Inferior parietal cortex (tissue), 1 donor: ENCODE data around the gene KCNG1.
A peak's percentile ranks its signal among the peaks of the same experiment; 100 is the strongest.

Experiments used
- DNase-seq: peaks from one replicate; pipeline ENCODE4 v3.0.0-alpha.2; 2016; ENCODE audit errors: extremely low spot score

The KCNG1 gene

DNA sequence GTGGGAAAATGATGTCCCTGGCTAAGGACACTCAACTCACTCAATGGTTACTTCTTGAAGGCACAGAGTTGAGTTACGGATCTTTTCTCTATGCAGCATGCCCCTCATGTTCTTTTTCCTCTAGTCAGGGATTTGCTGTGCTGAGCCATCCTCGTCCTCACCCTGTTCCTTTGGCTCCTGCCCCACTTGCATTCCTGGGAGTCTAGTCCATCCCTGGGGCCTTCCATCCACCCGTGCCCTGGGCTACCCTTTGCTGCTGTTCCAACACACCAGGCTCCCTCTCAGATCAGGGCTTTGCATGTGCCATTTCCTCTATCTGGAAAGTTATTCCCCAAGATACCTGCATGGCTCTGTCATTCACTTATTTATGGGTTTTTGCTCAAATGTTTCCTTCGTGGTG, 13.3 kb upstream of the KCNG1 start:
- DNase-seq: no peak

DNA sequence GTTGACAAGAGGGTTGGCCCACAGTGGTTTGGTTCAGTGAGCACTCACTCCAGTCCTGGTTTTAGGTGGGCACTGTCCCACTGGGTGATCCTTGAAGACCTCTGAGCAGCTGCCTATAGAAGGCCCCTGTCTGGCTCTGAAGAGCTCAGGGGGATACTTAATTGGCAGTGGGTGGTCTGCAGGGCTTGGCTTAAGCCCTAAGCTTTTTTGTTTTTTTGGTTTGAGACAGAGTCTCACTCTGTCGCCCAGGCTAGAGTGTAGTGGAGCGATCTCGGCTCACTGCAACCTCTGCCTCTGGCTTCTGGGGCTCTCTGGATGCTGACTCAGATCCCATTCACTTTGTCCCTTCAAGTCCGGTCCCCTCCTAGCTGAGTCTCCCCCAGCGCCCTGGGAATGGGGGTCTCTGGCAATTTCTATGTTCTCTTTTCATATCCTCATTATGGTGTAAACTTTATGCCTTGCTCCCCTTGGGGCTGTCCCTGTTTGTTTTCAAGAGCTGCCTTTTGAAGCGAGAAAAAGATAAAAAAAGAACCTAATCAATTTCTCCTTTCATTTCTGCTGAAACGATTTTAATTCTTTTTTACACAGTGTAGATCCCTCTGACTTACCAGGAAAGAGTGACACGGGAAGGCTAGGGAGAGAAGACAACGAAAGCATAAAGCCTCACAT, 12.2 kb upstream of the KCNG1 start:
- DNase-seq: no peak

DNA sequence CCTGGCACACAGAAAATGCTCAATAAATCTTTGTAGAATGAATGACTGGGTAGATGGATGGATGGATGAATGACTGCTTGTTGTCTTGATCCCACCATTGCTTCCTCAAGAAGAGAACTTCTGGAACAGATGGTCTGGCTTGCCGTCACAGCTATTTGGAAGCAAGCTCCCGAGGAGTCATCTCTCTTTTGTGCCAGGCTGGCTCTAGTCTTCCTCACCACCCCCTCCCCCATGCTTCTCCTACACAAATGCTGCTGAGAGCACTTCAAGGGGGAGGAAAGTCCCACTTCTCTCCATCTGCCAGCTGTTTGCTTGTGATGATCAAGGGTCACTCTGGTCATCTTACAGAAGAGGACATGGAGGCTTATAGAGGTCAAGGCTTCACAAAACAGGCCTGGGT, 11.6 kb upstream of the KCNG1 start:
- DNase-seq: no peak

DNA sequence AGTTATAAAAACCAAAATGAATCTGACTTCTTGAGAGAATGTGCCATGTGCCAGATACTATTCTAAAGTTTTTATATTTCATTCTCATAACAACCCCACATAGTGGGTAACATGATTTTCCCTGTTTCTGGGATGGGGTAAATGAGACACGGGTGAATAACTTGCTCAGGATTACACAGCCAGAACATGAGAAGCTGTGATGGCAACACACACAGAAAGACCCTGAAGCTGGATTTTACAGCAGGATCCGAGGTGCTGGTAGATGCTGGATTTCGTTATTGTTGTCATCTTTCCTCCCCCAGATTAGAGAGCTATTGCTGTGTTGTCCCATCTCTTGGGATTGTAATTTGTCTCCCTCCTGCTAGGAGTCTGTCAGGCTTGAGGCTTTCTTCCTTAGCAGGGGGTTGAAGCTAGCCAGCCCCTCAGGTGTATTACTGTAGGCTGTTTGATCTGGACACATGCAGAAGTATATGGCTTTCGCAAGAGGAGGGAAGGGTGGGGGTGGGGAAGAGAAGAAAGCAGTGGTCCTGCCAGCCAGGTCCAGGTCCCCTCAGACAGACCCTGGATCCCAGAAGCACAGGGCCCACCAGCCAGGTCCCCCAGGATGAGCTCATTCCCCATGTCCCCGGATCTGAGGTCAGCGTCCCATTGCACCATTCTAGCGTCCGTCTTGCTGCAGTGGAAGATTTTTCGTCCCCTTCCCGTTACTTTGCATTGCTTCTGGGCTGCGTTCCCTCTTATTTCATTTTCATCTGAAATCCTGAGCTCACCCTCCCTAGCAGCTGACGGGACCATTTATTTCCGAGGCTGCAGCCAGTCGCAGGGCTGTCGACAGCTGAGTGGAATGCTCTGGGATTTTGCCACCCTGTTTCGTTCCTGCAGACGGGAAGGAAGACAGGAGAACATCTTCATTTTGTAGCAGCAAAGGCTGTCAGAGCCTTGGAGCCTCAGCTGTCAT, 7.3 kb upstream of the KCNG1 start:
- DNase-seq: no peak

DNA sequence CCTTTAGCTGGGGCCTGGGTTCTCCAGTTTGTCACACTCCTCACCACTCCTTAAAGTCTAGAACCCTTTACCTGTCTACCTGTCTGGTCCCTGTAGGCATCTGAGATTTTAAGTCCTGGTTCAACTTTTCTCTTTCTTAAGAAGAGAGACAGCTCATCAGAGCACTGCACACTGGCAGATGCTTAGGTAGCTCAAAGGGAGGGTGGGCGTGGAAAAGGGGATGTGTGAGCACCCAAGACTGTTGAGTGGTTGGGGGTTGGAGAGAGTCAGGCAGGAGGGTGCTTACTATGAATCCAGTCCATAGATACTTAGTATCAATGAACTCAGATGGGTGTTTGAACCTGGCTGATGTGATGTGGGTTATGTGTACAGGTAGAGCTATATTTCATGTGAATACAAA, 6.6 kb upstream of the KCNG1 start:
- no peak for DNase-seq

DNA sequence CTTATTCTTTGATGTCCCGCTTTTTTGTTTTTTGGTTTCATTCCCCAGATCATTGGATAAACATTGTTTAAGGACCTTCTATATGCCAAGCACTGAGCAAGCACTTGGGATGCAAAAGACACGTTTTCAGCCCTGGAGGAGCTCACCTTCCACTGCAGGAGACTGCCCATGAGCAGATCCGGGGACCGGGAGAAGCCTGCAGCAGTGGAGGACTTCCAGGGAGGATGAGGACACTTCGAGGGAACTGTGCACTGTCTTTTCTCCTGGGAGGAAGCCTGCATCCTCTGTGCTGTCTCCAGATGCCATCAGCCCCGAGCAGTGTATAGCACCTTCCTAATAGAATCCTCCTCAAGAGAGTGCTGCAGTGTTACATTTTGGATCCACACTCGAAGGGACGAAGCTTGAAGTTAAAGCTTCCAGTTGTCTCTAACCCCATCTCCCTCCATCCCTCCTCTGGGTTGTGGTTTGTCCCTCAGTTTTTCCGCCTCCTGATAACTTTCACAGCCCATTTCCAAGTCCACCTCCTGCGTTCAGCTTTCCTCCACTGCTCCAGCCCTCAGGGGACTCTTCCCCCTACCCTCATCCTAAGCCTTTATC, 5.8 kb upstream of the KCNG1 start:
- no peak for DNase-seq

DNA sequence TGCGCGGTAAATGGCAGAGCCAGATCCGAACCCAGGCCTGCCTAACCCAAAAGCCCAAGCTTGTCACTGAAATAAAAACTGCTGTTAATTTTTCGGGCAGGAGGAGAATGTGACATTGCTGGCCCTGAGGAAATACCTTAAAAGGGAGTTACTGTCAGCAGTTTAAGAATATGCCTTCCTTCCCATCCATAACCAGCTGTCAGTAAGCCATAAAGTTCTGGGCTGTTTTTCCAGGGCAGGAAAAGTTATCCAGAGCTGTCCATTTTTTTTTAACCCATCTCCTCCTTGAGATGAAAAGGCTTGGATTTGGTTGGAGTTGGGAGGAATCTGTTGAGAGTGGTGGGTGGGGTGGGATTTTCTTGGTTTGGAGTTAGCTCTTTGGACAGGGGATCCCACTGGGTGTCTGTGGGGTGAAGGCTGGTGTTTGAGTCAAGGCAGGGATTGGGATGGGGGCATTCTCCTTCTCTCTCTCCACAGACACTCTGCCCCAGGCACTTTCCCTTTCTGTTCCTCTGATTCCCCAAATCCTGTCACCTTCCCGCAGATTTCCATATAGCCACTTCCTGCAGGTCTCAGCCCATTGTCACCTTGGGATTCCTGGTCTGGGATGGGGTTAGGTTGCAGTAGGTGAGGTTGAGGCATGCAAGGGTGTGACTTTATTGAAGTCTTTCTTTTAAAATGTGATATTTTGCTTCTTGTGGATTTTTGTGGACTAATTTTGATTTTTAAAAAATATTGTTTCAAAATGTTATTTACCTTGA, 4.3 kb upstream of the KCNG1 start:
- no peak for DNase-seq

DNA sequence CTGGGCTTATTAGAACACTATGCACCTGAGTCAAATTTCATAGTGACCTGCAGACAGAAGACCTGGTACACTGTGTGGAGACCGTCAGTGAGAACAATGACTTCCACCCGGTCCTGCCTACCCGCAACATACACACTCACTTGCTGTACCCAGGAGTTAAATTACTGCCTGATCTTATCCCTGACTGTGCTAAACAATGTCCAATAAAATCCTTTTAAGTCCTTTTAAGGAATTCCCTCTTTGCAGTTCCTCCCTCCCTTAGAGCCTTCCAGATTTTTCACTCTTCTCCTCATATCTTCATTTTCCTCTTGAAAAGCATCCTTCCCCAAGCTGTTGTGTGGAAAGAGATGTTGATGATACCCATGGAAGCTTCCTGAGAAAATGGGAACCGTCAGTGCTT, 3.4 kb upstream of the KCNG1 start:
- DNase-seq: no peak

DNA sequence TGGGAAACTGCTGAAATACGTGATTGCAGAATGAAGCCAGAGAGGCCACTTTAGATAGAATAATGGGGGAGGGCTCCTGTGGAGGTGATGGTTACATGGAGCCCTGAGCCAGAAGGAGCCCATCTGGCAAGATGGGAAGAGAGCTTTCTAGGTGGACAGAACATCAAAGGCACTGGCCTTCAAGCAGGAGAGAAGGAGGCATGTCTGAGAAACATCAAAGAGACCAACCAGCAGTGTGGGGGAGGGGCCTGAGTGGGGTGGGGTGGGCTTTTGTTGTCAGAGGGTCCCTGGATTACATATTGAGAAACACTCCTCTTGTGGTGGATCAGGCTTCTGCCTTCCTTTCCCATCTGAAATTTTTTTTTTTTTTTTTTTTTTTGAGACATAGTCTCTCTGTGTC, 1.9 kb upstream of the KCNG1 start:
- DNase-seq: no peak

DNA sequence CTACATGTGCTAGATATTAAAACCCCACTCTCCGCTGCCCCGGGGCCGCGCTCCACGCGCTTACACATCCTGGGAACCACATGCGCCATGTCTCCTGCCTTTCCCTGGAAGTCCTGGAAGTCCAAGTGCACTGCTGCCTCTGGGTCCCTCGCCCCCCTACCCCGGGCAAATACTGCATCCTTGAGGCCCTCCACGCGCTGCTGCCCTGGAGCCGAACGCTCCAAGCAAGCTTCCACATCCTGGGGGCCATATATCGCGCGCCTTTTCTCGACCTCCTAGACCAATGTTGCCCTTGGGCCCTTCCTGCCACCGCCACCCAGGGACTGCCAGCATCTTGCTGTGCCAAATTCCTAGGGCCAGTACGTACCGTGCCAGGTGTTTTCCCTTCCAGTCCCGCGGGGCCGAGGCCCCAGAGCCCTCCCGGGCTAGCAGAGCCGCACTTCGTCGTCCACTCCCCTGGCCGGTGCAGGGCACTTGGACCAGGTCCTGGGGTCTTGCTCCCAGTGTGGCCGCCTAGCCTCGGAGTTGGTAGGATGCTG, 779 bp upstream of the KCNG1 start:
- no peak for DNase-seq

DNA sequence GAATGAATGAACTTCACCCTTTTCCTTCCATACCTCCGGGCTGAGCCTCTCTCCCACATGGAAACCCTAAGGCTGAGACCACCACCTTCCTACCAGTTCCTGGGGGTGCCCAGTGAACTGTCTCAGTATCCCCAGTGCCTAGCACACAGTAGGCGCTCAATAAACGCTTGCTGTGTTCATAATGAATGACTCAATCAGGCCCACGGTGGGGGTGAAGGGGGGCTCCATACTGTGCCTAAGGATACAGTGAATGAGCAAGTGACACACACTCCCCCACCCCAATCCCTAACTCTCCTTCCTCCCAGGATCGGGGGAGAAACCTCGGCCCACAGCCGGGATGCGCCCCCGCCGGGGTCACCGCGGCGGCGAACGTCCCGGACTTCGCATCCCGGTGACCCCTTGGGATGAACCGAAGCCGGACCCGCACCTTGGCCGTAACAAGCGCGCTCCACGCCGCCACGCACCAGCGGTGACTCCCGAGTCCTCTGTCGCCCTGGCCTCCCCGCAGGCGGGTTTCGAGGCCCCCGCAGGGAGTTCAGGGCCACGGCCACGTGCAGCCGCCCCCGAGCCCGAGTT, 592 bp downstream of the KCNG1 start:
- no peak for DNase-seq

DNA sequence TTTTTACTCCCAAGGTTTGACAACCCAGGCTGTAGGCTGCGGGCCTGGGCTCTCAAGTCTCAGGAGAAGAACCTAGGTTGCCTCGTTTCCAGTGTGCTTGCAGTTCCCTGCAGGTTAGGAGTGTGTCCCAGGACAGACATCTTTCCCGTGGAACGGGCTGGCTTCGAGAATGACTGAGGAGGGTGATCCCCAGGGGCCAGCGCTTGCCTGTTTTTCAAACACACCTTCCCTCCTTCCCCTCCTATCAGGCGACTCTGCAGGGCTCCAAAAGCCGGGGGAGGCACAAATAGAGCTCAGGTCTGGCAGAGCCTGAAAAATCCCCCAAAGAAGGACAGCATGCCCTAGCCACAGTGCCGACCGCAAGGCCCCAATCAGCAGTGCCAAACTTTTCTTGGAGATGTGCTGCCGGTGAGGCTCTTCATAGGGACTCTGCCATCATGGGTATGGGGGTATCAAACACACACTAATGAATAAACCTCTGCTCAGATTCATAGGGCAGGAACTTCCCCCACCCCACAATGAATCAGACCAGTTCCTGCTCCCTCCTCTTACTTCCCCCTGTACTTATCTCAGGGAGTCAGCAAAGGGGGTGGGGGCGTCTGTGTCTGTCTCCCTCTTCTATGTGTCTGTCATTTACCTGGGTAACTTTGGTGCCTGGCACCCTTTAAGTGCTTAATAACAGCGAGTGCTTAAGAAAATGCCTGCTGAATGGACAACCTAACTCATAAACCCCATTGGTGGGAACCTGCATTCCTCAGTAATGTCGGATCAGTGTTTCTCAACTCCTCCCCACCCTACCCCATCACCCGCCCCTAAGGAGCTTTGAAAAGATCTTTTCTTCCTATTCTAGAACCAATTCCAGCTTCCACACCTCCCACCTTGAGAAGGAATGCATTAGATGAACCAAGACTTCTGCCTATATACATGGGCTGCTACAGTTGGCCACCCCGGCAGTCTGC, 1.6 kb downstream of the KCNG1 start:
- no peak for DNase-seq

DNA sequence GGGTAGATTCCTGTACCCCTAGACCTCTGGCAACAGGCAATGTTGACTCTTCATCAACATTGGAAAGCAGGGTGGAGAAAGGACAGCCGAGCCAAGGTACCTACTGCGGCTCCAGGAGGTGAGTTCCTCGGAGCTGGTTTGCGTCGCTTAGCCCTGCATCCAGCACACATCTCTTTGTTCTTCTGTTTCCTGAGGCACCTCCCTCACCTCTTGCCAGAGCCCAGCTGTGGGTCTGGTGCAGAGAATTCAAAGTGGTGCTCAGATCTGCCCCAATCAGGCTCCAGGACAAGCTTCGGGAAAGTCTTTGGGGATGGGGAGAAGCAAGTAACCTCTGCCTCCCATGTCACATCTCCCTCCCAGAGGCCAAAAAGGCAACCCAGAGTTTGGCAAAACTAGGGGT, 2.2 kb downstream of the KCNG1 start:
- no peak for DNase-seq

DNA sequence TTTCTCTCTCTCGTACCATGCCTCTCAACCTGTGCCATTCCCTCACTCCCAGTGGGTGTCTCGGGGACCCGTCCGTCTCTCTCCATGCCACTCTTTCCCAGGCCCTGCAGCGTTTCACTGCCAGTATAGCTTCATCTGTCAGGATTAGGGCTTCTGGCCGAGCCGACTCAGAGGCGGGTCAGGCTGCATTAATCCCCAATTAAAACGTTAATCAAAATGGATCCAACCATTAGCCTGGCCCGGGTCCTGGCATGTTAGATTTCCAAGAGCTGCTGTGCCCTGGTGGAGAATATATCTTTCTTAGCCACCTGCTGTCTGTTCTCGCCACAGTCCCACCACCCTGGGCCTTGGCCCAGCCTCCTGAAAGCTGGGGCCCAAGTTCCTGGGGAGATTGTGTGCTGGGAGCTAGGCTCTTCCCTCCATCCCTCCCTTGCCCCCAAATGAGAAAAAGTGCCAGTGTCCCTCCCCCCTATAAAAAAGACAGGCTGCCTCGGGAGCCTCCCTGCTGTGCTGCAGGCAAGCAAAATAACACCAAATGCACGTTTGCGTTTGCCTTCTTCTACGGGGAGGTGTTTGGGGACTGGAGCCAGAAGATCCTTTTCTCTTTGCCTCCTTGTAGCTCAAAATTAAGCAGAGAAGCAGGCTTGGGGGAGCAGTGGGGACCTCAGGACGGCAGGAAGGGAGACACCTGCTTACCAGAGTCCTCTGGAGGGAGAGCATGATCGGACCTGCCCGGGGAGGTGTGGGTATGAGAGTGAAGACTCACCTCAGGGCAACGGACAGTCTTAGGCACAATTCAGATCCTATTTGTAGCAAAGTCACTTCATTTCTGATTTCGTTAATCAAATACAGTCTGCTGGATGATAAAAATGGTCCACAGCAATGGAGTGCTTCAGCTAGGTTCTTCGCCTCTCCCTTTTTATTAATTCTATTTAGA, 3.0 kb downstream of the KCNG1 start:
- DNase-seq: no peak

DNA sequence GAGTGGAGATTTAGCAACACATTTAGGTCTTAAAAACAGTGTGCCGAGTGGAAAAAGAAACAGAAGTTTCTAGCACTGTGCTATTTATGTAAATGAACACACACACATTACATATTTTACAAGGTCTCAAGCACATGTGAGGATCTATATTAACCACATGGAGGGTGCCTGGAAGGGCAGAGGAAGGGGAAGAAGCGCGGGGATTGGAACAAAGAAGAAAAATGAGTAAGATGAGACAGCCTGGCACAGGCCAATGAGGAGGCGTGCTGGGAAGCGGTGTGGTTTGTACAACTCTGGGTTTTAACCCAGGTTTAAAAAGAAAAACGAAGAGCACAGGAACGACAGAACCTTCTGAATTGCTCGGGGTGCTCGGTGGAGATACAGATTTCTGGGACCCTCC, 5.7 kb downstream of the KCNG1 start:
- DNase-seq: no peak

DNA sequence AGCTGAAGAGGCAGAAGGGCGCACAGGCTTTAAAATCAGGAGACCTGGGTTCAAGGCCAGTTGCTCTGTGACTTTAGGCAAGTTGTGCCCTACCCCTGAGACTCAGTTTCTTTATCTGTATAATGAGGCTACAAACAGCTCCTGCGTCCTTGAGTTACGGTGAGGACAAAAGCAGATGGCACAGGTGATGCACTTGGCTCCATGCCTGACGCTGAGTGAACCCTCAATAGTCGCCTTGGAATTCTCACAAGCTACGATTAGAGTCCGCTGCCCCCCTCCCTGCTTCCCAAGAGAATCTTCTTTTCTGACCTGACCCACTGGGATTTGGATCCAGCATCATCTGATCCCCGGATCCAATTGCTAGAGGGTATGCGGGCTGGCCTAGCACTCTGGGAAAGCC, 6.4 kb downstream of the KCNG1 start:
- no peak for DNase-seq

DNA sequence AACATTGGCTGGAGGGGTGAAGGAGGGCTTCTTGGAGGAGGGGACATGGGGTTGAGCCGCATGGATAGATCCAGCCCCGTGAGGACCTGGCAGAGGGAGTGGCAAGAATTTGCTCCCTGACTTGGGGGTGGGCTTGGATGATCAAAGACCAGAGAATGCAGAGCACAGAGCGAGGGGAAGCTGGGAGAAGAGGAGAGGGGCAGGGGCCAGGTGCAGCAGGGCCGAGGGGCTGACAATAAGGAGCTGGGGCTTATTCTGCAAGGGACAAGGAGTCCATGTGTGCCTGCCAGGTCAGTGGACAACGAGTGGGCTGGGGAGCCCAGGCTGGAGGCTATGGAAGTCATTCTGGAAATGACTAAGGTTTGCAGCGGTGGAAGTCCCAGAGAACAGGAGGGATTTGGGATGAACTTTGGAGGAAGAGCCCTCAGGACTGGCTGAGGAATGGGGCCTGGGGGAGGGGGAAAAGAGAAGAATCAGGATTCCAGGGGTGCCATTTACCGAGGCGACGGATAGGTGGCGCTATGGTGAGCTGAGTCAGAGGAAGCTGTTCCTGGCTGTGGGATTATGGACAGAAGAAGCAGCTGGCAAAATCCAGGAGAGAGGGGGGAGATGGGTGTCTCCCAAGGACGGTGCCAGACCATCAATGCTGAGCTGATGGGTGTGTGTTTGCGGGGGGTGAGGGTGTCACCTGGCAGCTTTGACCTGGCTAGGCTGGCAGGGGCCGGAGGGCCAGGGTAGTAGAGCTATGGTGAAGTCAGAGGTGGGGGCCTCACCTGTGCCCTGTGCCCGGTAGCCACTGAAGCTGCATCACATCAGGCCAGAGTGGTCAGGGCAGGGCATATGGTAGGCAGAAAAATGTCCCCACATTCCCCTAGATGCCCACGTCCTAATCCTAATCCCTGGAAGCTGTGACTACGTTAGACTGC, 7.8 kb downstream of the KCNG1 start:
- peak; percentile 66 for DNase-seq
